ENCODE results near the gene MTCL1.

GRCh38 chr18:8769509-8770095 lies 64.2 kb downstream of the MTCL1 start:
- TF ChIP-seq CTCF (IDR thresholded peaks at IDR 0.05 in 2 of 3, conservative IDR thresholded peaks at IDR 0.05 in 1 of 3; ENCODE audit: insufficient read depth in 2 of 3, low read depth in 1 of 3, low read length in 3 of 3): no peak
- TF ChIP-seq CBX2 (IDR thresholded peaks at IDR 0.05; ENCODE audit: insufficient read depth, low read length, poor library complexity, severe bottlenecking): no peak
- TF ChIP-seq ZNF324 (CRISPR knock-in tag; IDR thresholded peaks at IDR 0.05): no peak
- TF ChIP-seq GTF3C2 (IDR thresholded peaks at IDR 0.05; ENCODE audit: borderline replicate concordance, extremely low read depth, insufficient read length): no peak
- no peak for TF ChIP-seq MAFG (tag; conservative IDR thresholded peaks at IDR 0.05)
- no peak for TF ChIP-seq TAF1 (IDR thresholded peaks at IDR 0.05; ENCODE audit: control insufficient read depth, extremely low read depth, insufficient read depth, low read length, severe bottlenecking)
- no peak for TF ChIP-seq ARHGAP35 (IDR thresholded peaks at IDR 0.05; ENCODE audit: partially characterized antibody)

Measured in K562 (cell line).